ENCODE results near the gene MCFD2.
A peak's percentile ranks its signal among the peaks of the same experiment; 100 is the strongest.

Gene MCFD2

GRCh38 chr2:46914578-46915230 is 902 bp downstream of the MCFD2 start:
- Histone ChIP-seq H3K18ac (ENCODE audit: low read length) (peak overlapping the region; percentile 96), H3K4me3 (ENCODE audit: low read length in 2 of 2) (peak overlapping the region; percentile 84 to 97), H3K9me3 (replicated peaks in 1 of 2; ENCODE audit: control insufficient read depth in 2 of 2, insufficient read depth in 1 of 2, low read depth in 1 of 2, low read length in 2 of 2) (no peaks in the 10 kb centered on the region), H2AK5ac (ENCODE audit: low read depth, low read length) (peak overlapping the region; percentile 64), H2BK15ac (ENCODE audit: low read length) (no peak overlapping the region), H3K9ac (ENCODE audit: low read depth, low read length, poor library complexity) (peak overlapping the region; percentile 87), H3K79me1 (ENCODE audit: low read depth, low read length) (peaks cover 5% of the 10 kb centered on the region), H3K27ac (replicated peaks; ENCODE audit: low read length) (no peak overlapping the region), H4K8ac (ENCODE audit: low read depth, low read length) (no peak overlapping the region), H3K14ac (ENCODE audit: low read length) (no peak overlapping the region), H3K23ac (ENCODE audit: low read depth, low read length, poor library complexity) (no peak overlapping the region), H3K27me3 (ENCODE audit: control insufficient read depth in 3 of 3, insufficient read depth in 3 of 3, low read depth in 1 of 3, low read length in 3 of 3) (no peaks in the 10 kb centered on the region), H2BK120ac (ENCODE audit: low read depth, low read length) (no peak overlapping the region), H3K4me2 (ENCODE audit: insufficient read depth, low read length, poor library complexity, severe bottlenecking) (peak overlapping the region; percentile 85), H2BK5ac (ENCODE audit: low read length) (peak overlapping the region; percentile 83), H2AFZ (ENCODE audit: low read length) (peak overlapping the region; percentile 95), H3K36me3 (replicated peaks in 1 of 2; ENCODE audit: control insufficient read depth in 2 of 2, insufficient read depth in 2 of 2, low read length in 2 of 2) (peaks cover 6 to 30% of the 10 kb centered on the region in 2 donors), H2BK12ac (ENCODE audit: low read length) (no peak overlapping the region), H3K4me1 (ENCODE audit: control insufficient read depth in 2 of 2, insufficient read depth in 1 of 2, low read depth in 1 of 2, low read length in 2 of 2) (peaks cover 4 to 10% of the 10 kb centered on the region in 2 donors), H3K4ac (ENCODE audit: low read length) (peak overlapping the region; percentile 19), H4K91ac (ENCODE audit: low read depth, low read length, poor library complexity) (no peak overlapping the region)
- no CpG with 5 or more reads among the region's 11 CpGs for WGBS, 2 donors (ENCODE audit: extremely low coverage in 2 of 2, insufficient read length in 2 of 2, insufficient replicate concordance in 1 of 2)
- DNase-seq (ENCODE audit: low spot score): no peak

GRCh38 chr2:46913471-46914381 is 1.9 kb downstream of the MCFD2 start:
- no peak overlapping the region for H4K91ac ChIP-seq (ENCODE audit: low read depth, low read length, poor library complexity)
- no peak overlapping the region for H3K4ac ChIP-seq (ENCODE audit: low read length)
- peak overlapping the region in 1 of 2 donors; percentile 84 for H3K4me3 ChIP-seq (ENCODE audit: low read length in 2 of 2)
- no peaks in the 10 kb centered on the region for H3K27me3 ChIP-seq (ENCODE audit: control insufficient read depth in 3 of 3, insufficient read depth in 3 of 3, low read depth in 1 of 3, low read length in 3 of 3)
- H3K4me2 ChIP-seq (ENCODE audit: insufficient read depth, low read length, poor library complexity, severe bottlenecking): no peak overlapping the region
- peaks cover 16 to 40% of the 10 kb centered on the region in 2 donors for H3K36me3 ChIP-seq (replicated peaks in 1 of 2; ENCODE audit: control insufficient read depth in 2 of 2, insufficient read depth in 2 of 2, low read length in 2 of 2)
- H2BK5ac ChIP-seq (ENCODE audit: low read length): no peak overlapping the region
- no peak overlapping the region for H3K14ac ChIP-seq (ENCODE audit: low read length)
- H3K4me1 ChIP-seq (ENCODE audit: control insufficient read depth in 2 of 2, insufficient read depth in 1 of 2, low read depth in 1 of 2, low read length in 2 of 2): peaks cover 4 to 10% of the 10 kb centered on the region in 2 donors
- no peak overlapping the region for H4K8ac ChIP-seq (ENCODE audit: low read depth, low read length)
- no peak overlapping the region for H2BK15ac ChIP-seq (ENCODE audit: low read length)
- no peak overlapping the region for H2AK5ac ChIP-seq (ENCODE audit: low read depth, low read length)
- no peak overlapping the region for H2BK120ac ChIP-seq (ENCODE audit: low read depth, low read length)
- no peak overlapping the region for H2BK12ac ChIP-seq (ENCODE audit: low read length)
- no peak overlapping the region for H3K27ac ChIP-seq (replicated peaks; ENCODE audit: low read length)
- no peak overlapping the region for H3K9ac ChIP-seq (ENCODE audit: low read depth, low read length, poor library complexity)
- no peak for DNase-seq (ENCODE audit: low spot score)
- no peaks in the 10 kb centered on the region for H3K9me3 ChIP-seq (replicated peaks in 1 of 2; ENCODE audit: control insufficient read depth in 2 of 2, insufficient read depth in 1 of 2, low read depth in 1 of 2, low read length in 2 of 2)
- no peak overlapping the region for H2AFZ ChIP-seq (ENCODE audit: low read length)
- no peak overlapping the region for H3K18ac ChIP-seq (ENCODE audit: low read length)
- no CpG with 5 or more reads among the region's 8 CpGs for WGBS, 2 donors (ENCODE audit: extremely low coverage in 2 of 2, insufficient read length in 2 of 2, insufficient replicate concordance in 1 of 2)
- no peak overlapping the region for H3K23ac ChIP-seq (ENCODE audit: low read depth, low read length, poor library complexity)
- peaks cover 10% of the 10 kb centered on the region for H3K79me1 ChIP-seq (ENCODE audit: low read depth, low read length)

DNA sequence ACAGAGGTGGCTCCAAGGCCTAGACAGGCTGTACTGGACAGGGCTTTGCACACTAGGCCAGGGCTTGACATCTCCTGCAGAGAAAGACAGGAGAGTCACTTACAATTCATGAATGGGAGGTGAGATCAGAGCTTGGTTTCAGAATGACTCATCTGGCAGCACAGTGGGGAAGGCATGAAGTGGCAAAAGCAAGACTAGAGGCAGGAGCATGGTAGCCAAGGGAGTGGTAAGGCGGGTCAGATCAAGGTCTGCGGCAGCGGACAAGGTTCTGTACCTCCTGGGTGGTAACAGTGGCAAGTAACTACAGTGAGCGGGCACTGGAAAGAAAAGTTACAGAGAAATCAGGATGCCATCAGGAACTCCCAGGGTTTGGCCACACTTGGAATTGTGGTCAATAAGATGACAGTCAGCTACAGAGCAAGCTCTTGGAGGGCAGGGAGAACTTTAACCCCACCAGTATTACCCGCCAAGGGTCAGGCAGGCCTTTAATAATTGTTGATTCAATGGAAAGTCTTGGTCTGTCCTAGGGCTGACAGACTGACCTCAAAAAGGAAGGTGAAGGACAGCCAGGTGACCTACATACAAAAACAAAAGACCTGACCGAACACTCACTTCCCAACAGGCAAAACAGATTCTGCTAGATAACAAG is 5.7 kb downstream of the MCFD2 start:
- no CpG with 5 or more reads among the region's 6 CpGs for WGBS, 2 donors (ENCODE audit: extremely low coverage in 2 of 2, insufficient read length in 2 of 2, insufficient replicate concordance in 1 of 2)
- Histone ChIP-seq H3K18ac (ENCODE audit: low read length) (no peak overlapping the region), H2AK5ac (ENCODE audit: low read depth, low read length) (no peak overlapping the region), H3K27me3 (ENCODE audit: control insufficient read depth in 3 of 3, insufficient read depth in 3 of 3, low read depth in 1 of 3, low read length in 3 of 3) (no peaks in the 10 kb centered on the region), H3K9ac (ENCODE audit: low read depth, low read length, poor library complexity) (peak overlapping the region; percentile 1), H2BK12ac (ENCODE audit: low read length) (no peak overlapping the region), H3K14ac (ENCODE audit: low read length) (no peak overlapping the region), H3K4ac (ENCODE audit: low read length) (no peak overlapping the region), H3K79me1 (ENCODE audit: low read depth, low read length) (peaks cover 5% of the 10 kb centered on the region), H3K23ac (ENCODE audit: low read depth, low read length, poor library complexity) (no peak overlapping the region), H3K9me3 (replicated peaks in 1 of 2; ENCODE audit: control insufficient read depth in 2 of 2, insufficient read depth in 1 of 2, low read depth in 1 of 2, low read length in 2 of 2) (no peaks in the 10 kb centered on the region), H2AFZ (ENCODE audit: low read length) (no peak overlapping the region), H3K4me1 (ENCODE audit: control insufficient read depth in 2 of 2, insufficient read depth in 1 of 2, low read depth in 1 of 2, low read length in 2 of 2) (peaks cover 4 to 7% of the 10 kb centered on the region in 2 donors), H3K4me2 (ENCODE audit: insufficient read depth, low read length, poor library complexity, severe bottlenecking) (no peak overlapping the region), H3K27ac (replicated peaks; ENCODE audit: low read length) (no peak overlapping the region), H2BK15ac (ENCODE audit: low read length) (no peak overlapping the region), H3K4me3 (ENCODE audit: low read length in 2 of 2) (no peak overlapping the region), H3K36me3 (replicated peaks in 1 of 2; ENCODE audit: control insufficient read depth in 2 of 2, insufficient read depth in 2 of 2, low read length in 2 of 2) (peaks cover 30 to 77% of the 10 kb centered on the region in 2 donors), H4K8ac (ENCODE audit: low read depth, low read length) (no peak overlapping the region), H4K91ac (ENCODE audit: low read depth, low read length, poor library complexity) (no peak overlapping the region), H2BK120ac (ENCODE audit: low read depth, low read length) (no peak overlapping the region), H2BK5ac (ENCODE audit: low read length) (no peak overlapping the region)
- DNase-seq (ENCODE audit: low spot score): no peak

GRCh38 chr2:46909150-46909549 is 6.5 kb downstream of the MCFD2 start:
- Histone ChIP-seq H3K14ac (ENCODE audit: low read length) (no peak overlapping the region), H2BK120ac (ENCODE audit: low read depth, low read length) (no peak overlapping the region), H3K4me1 (ENCODE audit: control insufficient read depth in 2 of 2, insufficient read depth in 1 of 2, low read depth in 1 of 2, low read length in 2 of 2) (peaks cover under 1 to 3% of the 10 kb centered on the region in 2 donors), H3K36me3 (replicated peaks in 1 of 2; ENCODE audit: control insufficient read depth in 2 of 2, insufficient read depth in 2 of 2, low read length in 2 of 2) (peaks cover 30 to 81% of the 10 kb centered on the region in 2 donors), H3K9me3 (replicated peaks in 1 of 2; ENCODE audit: control insufficient read depth in 2 of 2, insufficient read depth in 1 of 2, low read depth in 1 of 2, low read length in 2 of 2) (no peaks in the 10 kb centered on the region), H2BK15ac (ENCODE audit: low read length) (no peak overlapping the region), H3K4ac (ENCODE audit: low read length) (no peak overlapping the region), H3K9ac (ENCODE audit: low read depth, low read length, poor library complexity) (no peak overlapping the region), H2BK12ac (ENCODE audit: low read length) (no peak overlapping the region), H2AK5ac (ENCODE audit: low read depth, low read length) (no peak overlapping the region), H3K23ac (ENCODE audit: low read depth, low read length, poor library complexity) (peak overlapping the region; percentile 49), H3K4me2 (ENCODE audit: insufficient read depth, low read length, poor library complexity, severe bottlenecking) (no peak overlapping the region), H3K18ac (ENCODE audit: low read length) (no peak overlapping the region), H4K8ac (ENCODE audit: low read depth, low read length) (no peak overlapping the region), H3K27ac (replicated peaks; ENCODE audit: low read length) (no peak overlapping the region), H2BK5ac (ENCODE audit: low read length) (no peak overlapping the region), H3K79me1 (ENCODE audit: low read depth, low read length) (peaks cover 4% of the 10 kb centered on the region), H2AFZ (ENCODE audit: low read length) (no peak overlapping the region), H3K27me3 (ENCODE audit: control insufficient read depth in 3 of 3, insufficient read depth in 3 of 3, low read depth in 1 of 3, low read length in 3 of 3) (no peaks in the 10 kb centered on the region), H3K4me3 (ENCODE audit: low read length in 2 of 2) (no peak overlapping the region), H4K91ac (ENCODE audit: low read depth, low read length, poor library complexity) (no peak overlapping the region)
- DNase-seq (ENCODE audit: low spot score): no peak
- no CpG with 5 or more reads among the region's 4 CpGs for WGBS, 2 donors (ENCODE audit: extremely low coverage in 2 of 2, insufficient read length in 2 of 2, insufficient replicate concordance in 1 of 2)

All from neuronal stem cell (in vitro differentiated cells).